H9 (cell line): ENCODE results near the gene EXOC2. TPM values are rescaled to one million over a fixed set of nuclear protein-coding genes. Genes with fewer than 3 reads are reported as not detected.
A peak's percentile ranks its signal among the peaks of the same experiment; 100 is the strongest.

Experiments
- DNase-seq: peaks from one replicate; pipeline ENCODE4 v3.0.0-alpha.2; 2017
- H2AFZ ChIP-seq: one replicate; pipeline ENCODE4 v1.6.1; 2013; ENCODE audit warnings: mild to moderate bottlenecking, low read length, control low read depth, moderate library complexity
- H2AK5ac ChIP-seq: 2 replicates; pipeline ENCODE4 v1.6.1; 2013; ENCODE audit warnings: low read length, control low read depth, mixed read lengths; ENCODE audit not compliant: insufficient read length
- H2BK120ac ChIP-seq: one replicate; pipeline ENCODE4 v1.6.1; 2013; ENCODE audit warnings: low read depth, mild to moderate bottlenecking, low read length, control low read depth, inconsistent platforms; ENCODE audit not compliant: poor library complexity, severe bottlenecking
- H2BK12ac ChIP-seq: 2 replicates; pipeline ENCODE4 v1.6.1; 2013; ENCODE audit warnings: low read length, control low read depth, mixed read lengths, low read depth; ENCODE audit not compliant: insufficient read length
- H2BK15ac ChIP-seq: 2 replicates; pipeline ENCODE4 v1.6.1; 2013; ENCODE audit warnings: low read depth, low read length, control low read depth
- H2BK20ac ChIP-seq: one replicate; pipeline ENCODE4 v1.6.1; 2013; ENCODE audit warnings: low read depth, mild to moderate bottlenecking, low read length, control low read depth, inconsistent platforms; ENCODE audit not compliant: poor library complexity, severe bottlenecking
- H2BK5ac ChIP-seq: 2 replicates; pipeline ENCODE4 v1.6.1; 2013; ENCODE audit warnings: low read length, control low read depth, mixed read lengths; ENCODE audit not compliant: insufficient read length
- H3K14ac ChIP-seq: 2 replicates; pipeline ENCODE4 v1.6.1; 2013; ENCODE audit warnings: low read length, control low read depth; ENCODE audit not compliant: insufficient read depth
- H3K18ac ChIP-seq: 2 replicates; pipeline ENCODE4 v1.6.1; 2013; ENCODE audit warnings: low read depth, mild to moderate bottlenecking, mixed read lengths, low read length, control low read depth; ENCODE audit not compliant: insufficient read length
- H3K23ac ChIP-seq: 2 replicates; pipeline ENCODE4 v1.6.1; 2013; ENCODE audit warnings: low read length, control low read depth, mixed read lengths, low read depth; ENCODE audit not compliant: insufficient read length
- H3K23me2 ChIP-seq: 2 replicates; pipeline ENCODE4 v1.6.1; 2013; ENCODE audit warnings: low read depth, mild to moderate bottlenecking, mixed read lengths, low read length, control low read depth; ENCODE audit not compliant: insufficient read length, poor library complexity, severe bottlenecking
- H3K27ac ChIP-seq: 2 replicates; pipeline ENCODE4 v1.5.1; 2013; ENCODE audit warnings: low read length, control low read depth, mixed read lengths, low read depth; ENCODE audit not compliant: insufficient read length
- H3K27me3 ChIP-seq: 2 replicates; pipeline ENCODE4 v1.6.1; 2013; ENCODE audit warnings: low read length, control low read depth, inconsistent platforms; ENCODE audit not compliant: insufficient read depth
- H3K4ac ChIP-seq: 2 replicates; pipeline ENCODE4 v1.6.1; 2013; ENCODE audit warnings: low read depth, mild to moderate bottlenecking, control low read depth, inconsistent platforms, low read length, moderate library complexity
- H3K4me1 ChIP-seq: 2 replicates; pipeline ENCODE4 v1.6.1; 2013; ENCODE audit warnings: low read length, control low read depth, inconsistent platforms; ENCODE audit not compliant: insufficient read depth
- H3K4me2 ChIP-seq: 2 replicates; pipeline ENCODE4 v1.6.1; 2013; ENCODE audit warnings: low read length, control low read depth, mixed read lengths; ENCODE audit not compliant: insufficient read length, insufficient read depth
- H3K56ac ChIP-seq: 2 replicates; pipeline ENCODE4 v1.6.1; 2013; ENCODE audit warnings: low read depth, mild to moderate bottlenecking, mixed read lengths, low read length, control low read depth; ENCODE audit not compliant: insufficient read length
- H3K79me1 ChIP-seq: 2 replicates; pipeline ENCODE4 v1.6.1; 2013; ENCODE audit warnings: low read depth, mild to moderate bottlenecking, moderate library complexity, low read length, control low read depth, inconsistent platforms; ENCODE audit not compliant: insufficient read depth, poor library complexity, severe bottlenecking
- H3K79me2 ChIP-seq: 2 replicates; pipeline ENCODE4 v1.6.1; 2013; ENCODE audit warnings: low read length, control low read depth, inconsistent platforms; ENCODE audit not compliant: insufficient read depth
- H3K9ac ChIP-seq: 2 replicates; pipeline ENCODE4 v1.6.1; 2013; ENCODE audit warnings: low read length, control low read depth, mixed read lengths; ENCODE audit not compliant: insufficient read length; ENCODE audit errors: extremely low read depth
- H3K9me3 ChIP-seq: one replicate; pipeline ENCODE4 v1.6.1; 2013; ENCODE audit warnings: low read depth, low read length, inconsistent platforms; ENCODE audit not compliant: control insufficient read depth
- H3T11ph ChIP-seq: one replicate; pipeline ENCODE4 v1.6.1; 2013; ENCODE audit warnings: mild to moderate bottlenecking, low read length, control low read depth, inconsistent platforms
- H4K20me1 ChIP-seq: one replicate; pipeline ENCODE4 v1.6.1; 2013; ENCODE audit not compliant: control insufficient read depth, insufficient read length, insufficient read depth
- H4K5ac ChIP-seq: 2 replicates; pipeline ENCODE4 v1.6.1; 2013; ENCODE audit warnings: low read depth, mild to moderate bottlenecking, mixed read lengths, low read length, control low read depth; ENCODE audit not compliant: insufficient read length
- H4K8ac ChIP-seq: replicated peaks from 2 replicates; pipeline ENCODE4 v1.6.1; 2013; ENCODE audit warnings: low read length, control low read depth, mixed read lengths, low read depth; ENCODE audit not compliant: insufficient read length
- H4K91ac ChIP-seq: 2 replicates; pipeline ENCODE4 v1.6.1; 2013; ENCODE audit warnings: low read depth, mild to moderate bottlenecking, moderate library complexity, mixed read lengths, low read length, control low read depth; ENCODE audit not compliant: insufficient read length
- H3K27ac Mint-ChIP-seq, 3 experiments: 2 replicates in 2 of 3; 3 replicates in 1 of 3; pipeline ENCODE4 v1.8.0; 2020 to 2021; ENCODE audit warnings: mixed read lengths in 3 of 3, mild to moderate bottlenecking in 1 of 3, moderate library complexity in 1 of 3
- H3K27me3 Mint-ChIP-seq: 2 replicates; pipeline ENCODE4 v1.8.0; 2021; ENCODE audit warnings: low read depth, mild to moderate bottlenecking, moderate library complexity, mixed read lengths
- H3K36me3 Mint-ChIP-seq, 3 experiments: 2 replicates in 2 of 3; 3 replicates in 1 of 3; pipeline ENCODE4 v1.8.0; 2020 to 2021; ENCODE audit warnings: low read depth in 3 of 3, mixed read lengths in 3 of 3; ENCODE audit not compliant: insufficient read depth in 1 of 3
- H3K4me1 Mint-ChIP-seq, 2 experiments: 2 replicates each; pipeline ENCODE4 v1.8.0; 2020; ENCODE audit warnings: mixed read lengths in 2 of 2
- H3K4me3 Mint-ChIP-seq, 2 experiments: 2 replicates in 1 of 2; 3 replicates in 1 of 2; pipeline ENCODE4 v1.8.0; 2020 to 2021; ENCODE audit warnings: mild to moderate bottlenecking in 2 of 2, mixed read lengths in 2 of 2, moderate library complexity in 1 of 2
- H3K9me3 Mint-ChIP-seq, 2 experiments: 2 replicates in 1 of 2; 3 replicates in 1 of 2; pipeline ENCODE4 v1.8.0; 2020; ENCODE audit warnings: mild to moderate bottlenecking in 2 of 2, mixed read lengths in 2 of 2, moderate library complexity in 1 of 2
- CTCF ChIP-seq: fragments of 200-600 bp; sonication (generic); conservative IDR thresholded peaks from 3 replicates; pipeline ENCODE4 v1.8.0; 2021; ENCODE audit warnings: antibody characterized with exemption, mild to moderate bottlenecking
- WGBS: extraction: QIAGEN DNeasy Blood & Tissue Kit; methylation state at CpG from one replicate; pipeline ENCODE4 v1.1.7; 2013; ENCODE audit warnings: missing lambda C conversion rate, low lambda C conversion rate, mixed read lengths; ENCODE audit not compliant: insufficient read length; ENCODE audit errors: extremely low coverage; 5-methylcytosine and 5-hydroxymethylcytosine counted together
- total RNA-seq: library from RNA; stranded (reverse); gene quantifications from 2 replicates; pipeline ENCODE4 v1.2.1, GENCODE V29; 2021

EXOC2 gene
- total RNA-seq, 1 experiment from 2014 or later = 29.9 TPM

- peaks cover 3 to 36% (median 36%) of the 10 kb centered on the region in 3 experiments; a peak in 6 of 7 replicates for H3K36me3 Mint-ChIP-seq
Observed at GRCh38 chr6:551405-551804, 141.5 kb downstream of the EXOC2 start.

More at GRCh38 chr6:551405-551804, 141.5 kb downstream of the EXOC2 start:
- DNase-seq = peak; percentile 79
- Histone ChIP-seq H3K79me1 (no peaks in the 10 kb centered on the region), H3K79me2 (no peaks in the 10 kb centered on the region), H3T11ph (no peak overlapping the region), H3K27ac (no peak overlapping the region), H3K4me2 (no peak overlapping the region), H4K8ac (no peak overlapping the region), H2BK15ac (no peak overlapping the region), H2BK12ac (no peak overlapping the region), H3K14ac (peak overlapping the region; percentile 14; the same call in 1 of the 2 replicates), H4K5ac (no peak overlapping the region), H3K4ac (no peak overlapping the region), H2AFZ (no peak overlapping the region), H3K9me3 (no peaks in the 10 kb centered on the region), H4K91ac (no peak overlapping the region), H3K23me2 (no peaks in the 10 kb centered on the region), H2BK20ac (no peak overlapping the region), H3K18ac (peak overlapping the region; percentile 6), H3K9ac (no peak overlapping the region), H3K4me1 (peaks cover 4% of the 10 kb centered on the region; the same call in 1 of the 2 replicates), H2BK5ac (no peak overlapping the region), H4K20me1 (no peaks in the 10 kb centered on the region), H2AK5ac (no peak overlapping the region), H3K23ac (no peak overlapping the region), H2BK120ac (no peak overlapping the region), H3K27me3 (no peaks in the 10 kb centered on the region), H3K56ac (no peak overlapping the region)
- H3K4me1 Mint-ChIP-seq = peaks cover 18 to 22% of the 10 kb centered on the region in 2 experiments
- peak; percentile 30; the same call in 2 of the 3 replicates for TF ChIP-seq CTCF
- H3K27ac Mint-ChIP-seq = peak overlapping the region; percentile 88 to 92 (median 89); a peak in 6 of 7 replicates
- no peaks in the 10 kb centered on the region for H3K9me3 Mint-ChIP-seq
- no CpG with 5 or more reads among the region's 4 CpGs for WGBS
- no peak overlapping the region for H3K4me3 Mint-ChIP-seq
- H3K27me3 Mint-ChIP-seq = no peaks in the 10 kb centered on the region
